B cell (primary cell): ENCODE data around the gene TBC1D2.

ENCODE experiments used
- CTCF ChIP-seq: fragments of 200-600 bp; IDR thresholded peaks from one replicate; pipeline ENCODE4 v1.8.0; 2022; ENCODE audit warnings: antibody characterized with exemption, mild to moderate bottlenecking
- EZH2 ChIP-seq: IDR thresholded peaks from 2 replicates; pipeline ENCODE4 v1.6.1; 2012; ENCODE audit warnings: borderline replicate concordance, low read depth, mild to moderate bottlenecking, moderate library complexity, low read length; ENCODE audit not compliant: insufficient read depth, poor library complexity, severe bottlenecking

GRCh38 chr9:98187926-98188325, 67.5 kb downstream of the TBC1D2 start:
- TF ChIP-seq EZH2 (no peak), CTCF (no peak)
